Neural crest cell (in vitro differentiated cells): ENCODE data around the gene ADORA2A. TPM values are rescaled to one million over a fixed set of nuclear protein-coding genes. Genes with fewer than 3 reads are reported as not detected.

Source experiments
- DNase-seq: peaks from one replicate; pipeline ENCODE4 v3.0.0; 2021; ENCODE audit warnings: low read depth, mixed read lengths, low spot score
- H3K27ac Mint-ChIP-seq: one replicate; pipeline ENCODE4 v1.8.0; 2021; ENCODE audit warnings: mild to moderate bottlenecking, mixed read lengths; ENCODE audit not compliant: unreplicated experiment
- H3K27me3 Mint-ChIP-seq: 2 replicates; pipeline ENCODE4 v1.8.0; 2021; ENCODE audit warnings: low read depth, mild to moderate bottlenecking, mixed read lengths
- H3K36me3 Mint-ChIP-seq: 2 replicates; pipeline ENCODE4 v1.8.0; 2021; ENCODE audit warnings: low read depth, mild to moderate bottlenecking, mixed read lengths
- H3K4me1 Mint-ChIP-seq: 2 replicates; pipeline ENCODE4 v1.8.0; 2021; ENCODE audit warnings: mixed read lengths
- H3K4me3 Mint-ChIP-seq: one replicate; pipeline ENCODE4 v1.8.0; 2021; ENCODE audit warnings: mild to moderate bottlenecking, mixed read lengths
- H3K9me3 Mint-ChIP-seq: 2 replicates; pipeline ENCODE4 v1.8.0; 2021; ENCODE audit warnings: mixed read lengths
- long read RNA-seq: library from polyadenylated mRNA; unstranded; transcript quantifications from one replicate; pipeline ENCODE4 v2.0.0, GENCODE V29; 2020
- total RNA-seq: library from RNA; stranded (reverse); gene quantifications from 2 replicates; pipeline ENCODE4 v1.2.1, GENCODE V29; 2021
- TF ChIP-seq, protein P1 (sequence below): fragments of 200-600 bp; sonication (generic); conservative IDR thresholded peaks from 2 replicates; pipeline ENCODE4 v1.5.0; 2021; ENCODE audit warnings: antibody characterized with exemption, mild to moderate bottlenecking

Gene ADORA2A
- total RNA-seq, result 2.1 and 2.8 TPM in 2 replicates
- long read RNA-seq, partial matches to known transcripts, result 1 of 1 reads
- long read RNA-seq, other reads (novel, unspliced or antisense), result 0 of 1 reads

DNA sequence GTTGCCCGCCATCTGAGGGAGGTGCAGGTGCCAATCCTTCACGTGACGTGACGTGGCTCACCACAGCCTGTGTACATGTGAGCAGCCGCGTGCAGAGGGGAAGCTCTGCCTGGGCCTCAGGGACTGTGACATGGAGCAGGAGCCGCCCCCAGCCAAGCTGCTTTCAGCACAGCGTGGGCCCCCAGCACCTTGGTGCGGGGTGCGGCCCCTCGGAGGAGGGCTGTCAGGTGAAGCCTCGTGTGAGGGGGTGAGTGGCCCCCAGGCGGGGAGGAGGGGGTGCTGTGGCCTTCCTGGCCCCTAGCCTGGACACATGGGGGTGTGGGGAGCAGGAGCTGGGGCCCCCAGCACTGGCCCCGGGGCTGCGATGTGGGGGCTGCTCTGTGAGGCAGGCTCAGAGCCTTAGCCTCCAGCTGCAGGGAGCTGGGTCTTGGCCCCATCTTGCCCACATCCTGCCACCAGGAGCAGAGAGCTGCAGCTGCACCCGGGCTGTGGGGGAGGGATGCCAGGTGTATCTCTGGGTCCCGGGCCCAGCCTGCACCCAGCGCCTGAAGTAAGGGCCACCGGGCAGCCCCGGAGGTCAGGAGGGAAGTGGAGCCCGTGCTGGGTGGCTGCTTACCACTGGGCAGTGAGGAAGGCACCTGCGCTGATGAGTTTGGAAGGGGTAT, at the start of gene ADORA2A:
ADORA2A (plus strand) TSS at position 100 of the 665 bp plus-strand sequence. CDS start 5,806 bp downstream, outside the sequence.
- Mint-ChIP-seq H3K36me3 (no peaks in the 10 kb centered on the region), H3K27ac (no peak within 1 kb of the TSS), H3K9me3 (no peaks in the 10 kb centered on the region), H3K27me3 (peaks cover 35% of the 10 kb centered on the region), H3K4me1 (peaks cover 14% of the 10 kb centered on the region), H3K4me3 (peak within 1 kb of the TSS; percentile 56)
- TF ChIP-seq, protein P1, sequence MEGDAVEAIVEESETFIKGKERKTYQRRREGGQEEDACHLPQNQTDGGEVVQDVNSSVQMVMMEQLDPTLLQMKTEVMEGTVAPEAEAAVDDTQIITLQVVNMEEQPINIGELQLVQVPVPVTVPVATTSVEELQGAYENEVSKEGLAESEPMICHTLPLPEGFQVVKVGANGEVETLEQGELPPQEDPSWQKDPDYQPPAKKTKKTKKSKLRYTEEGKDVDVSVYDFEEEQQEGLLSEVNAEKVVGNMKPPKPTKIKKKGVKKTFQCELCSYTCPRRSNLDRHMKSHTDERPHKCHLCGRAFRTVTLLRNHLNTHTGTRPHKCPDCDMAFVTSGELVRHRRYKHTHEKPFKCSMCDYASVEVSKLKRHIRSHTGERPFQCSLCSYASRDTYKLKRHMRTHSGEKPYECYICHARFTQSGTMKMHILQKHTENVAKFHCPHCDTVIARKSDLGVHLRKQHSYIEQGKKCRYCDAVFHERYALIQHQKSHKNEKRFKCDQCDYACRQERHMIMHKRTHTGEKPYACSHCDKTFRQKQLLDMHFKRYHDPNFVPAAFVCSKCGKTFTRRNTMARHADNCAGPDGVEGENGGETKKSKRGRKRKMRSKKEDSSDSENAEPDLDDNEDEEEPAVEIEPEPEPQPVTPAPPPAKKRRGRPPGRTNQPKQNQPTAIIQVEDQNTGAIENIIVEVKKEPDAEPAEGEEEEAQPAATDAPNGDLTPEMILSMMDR, result no peak
- DNase-seq, result no peak

DNA sequence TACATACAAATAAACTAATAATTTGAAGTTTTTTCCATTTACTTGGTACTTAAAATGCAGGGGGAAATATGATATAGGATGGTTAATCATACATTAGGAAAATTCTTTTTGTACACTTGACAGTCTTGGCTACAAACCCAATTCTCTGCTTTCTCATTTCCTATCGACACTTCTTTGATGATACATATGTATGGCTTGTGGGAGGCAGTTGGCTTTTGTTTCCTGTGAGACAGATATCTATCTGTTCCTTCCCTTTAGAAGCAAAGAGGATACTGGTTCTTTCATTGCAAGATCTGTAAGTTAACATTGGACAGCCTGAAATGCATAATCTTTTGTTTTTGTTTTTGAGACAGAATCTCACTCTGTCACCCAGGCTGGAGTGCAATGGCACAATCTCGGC, 47.9 kb upstream of the ADORA2A start:
- no peak for DNase-seq
- no peaks in the 10 kb centered on the region for H3K27me3 Mint-ChIP-seq
- H3K4me1 Mint-ChIP-seq, result no peaks in the 10 kb centered on the region
- H3K9me3 Mint-ChIP-seq, result peaks cover 2% of the 10 kb centered on the region
- H3K4me3 Mint-ChIP-seq, result peak overlapping the region; percentile 6
- TF ChIP-seq, protein P1, result no peak
- peaks cover 42% of the 10 kb centered on the region for H3K36me3 Mint-ChIP-seq
- peak overlapping the region; percentile 78 for H3K27ac Mint-ChIP-seq

DNA sequence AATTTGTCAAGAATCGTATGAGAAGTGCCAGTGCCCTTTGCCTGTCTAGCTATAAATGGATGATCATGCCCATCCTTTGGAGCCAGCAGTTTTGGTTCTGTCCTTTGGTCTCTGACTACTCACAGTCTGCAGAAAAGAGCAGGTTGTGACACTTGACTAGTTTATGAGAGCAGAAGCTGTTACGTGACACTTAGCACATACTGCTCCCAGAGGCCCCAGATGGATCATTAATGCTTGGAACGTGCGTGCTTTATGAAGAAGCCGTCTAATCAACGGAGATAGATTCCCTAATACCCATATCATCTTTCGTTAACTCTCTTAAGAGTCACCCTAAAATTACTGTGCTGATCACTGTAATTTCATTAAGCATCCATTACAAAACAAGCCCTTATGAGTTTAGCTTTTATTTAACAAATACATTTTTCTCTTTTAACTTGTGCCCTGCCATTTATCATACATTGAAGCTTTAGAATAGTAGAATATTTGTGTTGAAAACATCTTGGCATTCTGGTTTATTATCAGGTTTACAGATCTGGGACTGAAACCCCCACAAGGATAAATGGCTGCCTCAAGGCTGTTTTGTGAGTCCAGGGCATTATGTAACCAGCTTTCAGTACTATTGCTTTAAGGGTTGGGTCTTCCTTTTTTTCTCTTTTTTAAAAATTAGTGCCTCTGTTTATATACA, 47.0 kb upstream of the ADORA2A start:
- TF ChIP-seq, protein P1, result no peak
- Mint-ChIP-seq H3K36me3 (peaks cover 34% of the 10 kb centered on the region), H3K4me3 (no peak overlapping the region), H3K4me1 (no peaks in the 10 kb centered on the region), H3K27ac (peak overlapping the region; percentile 78), H3K27me3 (no peaks in the 10 kb centered on the region), H3K9me3 (peaks cover 2% of the 10 kb centered on the region)
- no peak for DNase-seq

- H3K4me1 Mint-ChIP-seq, result no peaks in the 10 kb centered on the region
- no peaks in the 10 kb centered on the region for H3K27me3 Mint-ChIP-seq
- no peak for DNase-seq
- peaks cover 29% of the 10 kb centered on the region for H3K36me3 Mint-ChIP-seq
- TF ChIP-seq, protein P1, result no peak
- peaks cover 2% of the 10 kb centered on the region for H3K9me3 Mint-ChIP-seq
- H3K27ac Mint-ChIP-seq, result no peak overlapping the region
- no peak overlapping the region for H3K4me3 Mint-ChIP-seq
Measured at GRCh38 chr22:24380905-24381230, 46.5 kb upstream of the ADORA2A start.

GRCh38 chr22:24383061-24383460, 44.3 kb upstream of the ADORA2A start:
- no peaks in the 10 kb centered on the region for H3K9me3 Mint-ChIP-seq
- TF ChIP-seq, protein P1, result no peak
- no peaks in the 10 kb centered on the region for H3K27me3 Mint-ChIP-seq
- DNase-seq, result no peak
- no peak overlapping the region for H3K27ac Mint-ChIP-seq
- peaks cover 15% of the 10 kb centered on the region for H3K36me3 Mint-ChIP-seq
- no peaks in the 10 kb centered on the region for H3K4me1 Mint-ChIP-seq
- no peak overlapping the region for H3K4me3 Mint-ChIP-seq
